GM21360 (cell line): ENCODE data around the gene WWOX.

Experiments
- ATAC-seq: cut with Tn5 transposase; IDR thresholded peaks from one replicate; pipeline ENCODE4 v1.9.1; 2021; ENCODE audit warnings: mild to moderate bottlenecking, moderate library complexity; ENCODE audit not compliant: unreplicated experiment

Gene WWOX

DNA sequence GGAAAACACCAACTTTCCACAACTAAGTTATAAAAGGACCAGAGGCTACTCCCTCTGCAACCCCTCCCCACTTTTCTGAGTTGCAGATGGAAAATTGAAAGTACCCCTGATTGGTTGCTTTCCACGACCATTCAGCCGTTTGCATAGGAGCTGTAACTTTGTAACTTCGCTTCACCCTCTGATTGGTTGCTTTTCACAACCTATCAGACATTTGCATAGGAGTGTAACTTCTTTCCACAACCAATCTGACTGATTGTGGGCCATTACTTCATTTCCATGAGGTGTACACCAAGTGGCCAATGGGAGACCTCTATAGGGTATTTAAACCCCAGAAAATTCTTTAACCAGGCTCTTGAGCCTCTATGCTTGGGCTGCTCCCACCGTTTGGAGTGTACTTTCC is 644.1 kb downstream of the WWOX start:
- no peak for ATAC-seq

DNA sequence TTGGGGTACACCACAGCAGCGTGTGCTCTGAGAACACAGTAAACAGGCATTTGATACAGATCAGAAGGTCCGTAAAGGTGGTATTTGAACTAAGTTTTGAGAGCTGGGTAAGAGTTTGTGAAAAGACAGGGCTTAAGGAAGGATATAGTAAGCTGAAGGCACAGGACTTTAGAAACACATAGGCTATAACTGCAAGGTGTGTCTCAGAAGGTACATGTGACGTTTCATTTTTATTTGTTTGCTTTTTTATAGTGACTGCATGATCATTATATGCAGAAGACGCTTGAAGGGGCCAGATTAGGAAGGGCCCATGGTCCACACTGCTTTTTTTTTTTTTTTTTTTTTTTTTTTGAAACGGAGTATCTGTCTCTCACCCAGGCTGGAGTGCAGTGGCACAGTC is 644.6 kb downstream of the WWOX start:
- no peak for ATAC-seq

DNA sequence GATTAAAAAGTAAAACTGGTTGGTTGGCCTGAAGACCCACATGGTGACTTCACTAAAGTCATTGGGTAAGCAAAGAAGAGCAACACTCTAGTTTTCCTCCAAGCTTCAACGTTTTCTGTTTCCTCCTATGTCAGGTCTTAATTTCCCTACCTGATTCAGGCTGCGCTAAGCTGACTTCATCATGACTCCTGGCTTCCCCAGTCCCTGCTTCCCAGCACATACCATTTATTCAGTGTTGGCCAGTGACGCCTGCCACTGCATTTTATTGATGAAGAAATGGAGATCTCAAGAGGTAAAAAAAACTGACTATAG is 645.3 kb downstream of the WWOX start:
- no peak for ATAC-seq

DNA sequence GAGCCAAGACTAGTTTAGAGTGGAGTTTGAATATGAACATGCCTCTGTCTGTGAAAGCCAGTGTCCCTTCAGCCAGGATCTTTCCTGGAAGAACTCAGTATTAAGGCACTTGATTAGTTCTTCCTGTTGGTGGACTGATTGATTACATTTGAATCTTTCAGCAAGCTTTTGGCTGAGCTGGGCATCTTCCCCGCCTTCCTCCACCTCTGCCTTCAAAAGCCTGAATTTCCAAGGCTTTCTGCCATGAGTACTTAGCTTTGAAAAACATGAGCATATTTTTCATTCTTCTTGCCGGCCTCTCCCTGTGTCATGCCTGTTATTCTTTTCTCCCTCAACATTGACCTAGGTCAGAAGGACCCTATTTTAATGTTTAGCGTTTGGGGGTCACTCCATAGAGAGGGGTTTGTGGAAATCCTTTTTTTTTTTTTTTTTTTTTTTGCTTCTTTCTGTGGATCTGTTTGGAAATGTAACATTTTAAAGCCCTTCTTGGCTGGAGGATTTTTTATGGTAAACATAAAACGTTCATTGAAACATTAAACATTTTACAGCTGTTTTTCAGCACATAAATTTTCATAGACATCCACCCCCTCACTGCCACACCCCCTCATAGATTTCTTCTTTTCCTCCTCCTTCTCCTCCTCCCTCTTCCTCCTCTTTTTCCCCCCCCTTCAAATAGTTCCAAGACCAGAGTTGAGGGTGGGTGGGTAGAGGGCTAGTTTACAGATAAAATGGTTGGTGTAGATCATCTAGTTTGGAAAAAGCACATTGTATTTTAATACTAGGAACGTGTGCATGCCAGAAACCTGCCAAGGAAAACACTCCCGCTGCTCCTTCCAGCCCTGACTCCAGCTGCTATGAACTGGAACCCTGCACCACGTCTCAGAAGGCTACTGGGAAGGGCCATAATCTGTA is 645.9 kb downstream of the WWOX start:
- ATAC-seq: no peak

GRCh38 chr16:78746718-78747117 is 647.3 kb downstream of the WWOX start:
- ATAC-seq: no peak

DNA sequence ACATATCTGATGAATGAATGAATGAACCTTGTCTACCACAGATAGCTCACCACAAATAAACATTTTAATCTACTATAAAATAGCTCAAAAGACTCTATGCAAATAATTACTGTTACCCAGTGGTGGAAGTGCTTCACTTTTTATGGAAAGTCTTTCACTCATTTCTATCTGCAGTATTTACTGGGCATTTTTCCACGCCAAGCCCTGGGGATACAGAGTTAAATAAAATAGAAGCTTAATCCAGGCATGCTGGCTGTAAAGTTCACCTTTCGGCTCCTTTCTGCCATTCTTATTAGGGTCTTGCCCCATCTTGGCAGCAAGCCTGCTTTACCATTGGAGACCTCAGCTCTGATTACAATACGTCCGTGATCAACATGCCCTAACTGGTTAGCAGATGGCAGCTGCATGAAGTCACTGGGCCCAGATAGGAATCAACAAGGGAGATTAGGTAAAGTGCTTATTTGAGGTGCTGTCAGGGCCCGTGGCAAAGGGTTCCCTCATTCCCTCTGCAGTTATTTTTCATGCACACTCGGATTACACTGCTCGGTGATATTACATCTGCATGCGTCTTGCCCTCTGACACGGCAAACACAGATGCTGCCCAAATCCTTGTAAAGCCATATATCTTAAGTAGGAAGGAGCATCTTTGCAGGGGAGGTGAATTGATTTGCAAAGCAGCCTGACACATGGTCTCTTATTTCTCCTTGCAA is 648.9 kb downstream of the WWOX start:
- ATAC-seq: no peak

- ATAC-seq: peak; percentile 66
Measured at GRCh38 chr16:78749745-78750268, 650.4 kb downstream of the WWOX start.

- ATAC-seq: no peak
Measured at GRCh38 chr16:78750611-78751010, 651.2 kb downstream of the WWOX start.

GRCh38 chr16:78751601-78752000 is 652.1 kb downstream of the WWOX start:
- no peak for ATAC-seq

DNA sequence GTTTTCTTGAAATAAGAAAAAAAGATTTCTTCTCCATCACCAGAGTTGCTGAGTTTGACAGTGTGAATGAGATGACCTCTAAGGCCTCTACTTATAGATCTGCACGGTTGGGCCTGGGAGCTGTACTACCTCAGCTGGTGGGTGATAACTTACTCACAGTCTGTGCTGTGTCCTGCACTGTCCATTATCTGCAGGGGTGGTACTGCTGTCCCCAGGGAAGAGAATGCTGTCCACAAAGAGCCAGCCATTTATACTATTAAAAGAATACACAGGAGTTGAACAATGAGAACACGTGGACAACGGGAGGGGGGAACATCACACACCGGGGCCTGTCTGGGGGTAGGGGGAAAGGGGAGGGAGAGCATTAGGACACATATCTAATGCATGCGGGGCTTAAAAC is 655.3 kb downstream of the WWOX start:
- ATAC-seq: no peak

DNA sequence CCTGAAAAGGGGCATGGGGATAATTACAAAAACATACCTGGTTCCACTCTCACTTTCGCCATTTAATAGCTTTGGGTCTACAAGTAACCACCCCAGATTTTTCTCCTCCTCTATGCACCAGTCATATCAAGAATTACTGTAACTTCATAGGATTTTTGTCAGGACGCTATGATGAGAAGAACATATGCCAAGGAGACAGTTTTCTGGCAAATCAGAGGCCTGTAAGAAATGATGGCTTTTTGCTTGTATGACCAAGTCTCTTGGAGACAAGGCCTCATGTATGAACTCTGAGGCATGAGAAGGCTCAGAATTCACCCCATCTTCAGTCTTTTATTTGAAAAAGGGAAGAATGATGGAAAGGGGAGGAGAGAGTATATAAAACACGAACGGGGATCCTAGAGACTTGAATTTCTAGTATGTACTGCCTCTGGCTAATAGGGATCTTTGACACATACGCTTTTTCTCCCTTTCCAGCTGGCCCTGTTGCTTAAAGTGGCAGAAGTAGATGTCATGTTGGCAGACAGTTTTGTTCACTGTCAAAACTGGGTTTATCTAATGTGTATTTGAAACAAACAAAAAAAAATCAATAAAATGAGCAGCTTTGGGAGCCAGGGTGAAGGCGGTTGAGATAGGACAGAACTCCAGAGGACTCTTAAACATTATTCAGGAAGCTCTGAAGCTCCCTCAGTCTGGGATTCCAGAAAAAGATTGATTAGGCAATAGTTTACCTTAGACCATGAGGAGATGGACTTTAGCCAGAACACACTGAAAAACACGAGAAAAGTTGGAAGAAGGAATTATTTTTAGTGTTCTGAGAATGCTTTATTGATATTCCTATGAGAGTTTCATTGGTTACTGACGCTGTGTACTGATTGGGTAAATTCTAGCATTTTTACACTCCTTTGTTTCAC is 656.6 kb downstream of the WWOX start:
- no peak for ATAC-seq

DNA sequence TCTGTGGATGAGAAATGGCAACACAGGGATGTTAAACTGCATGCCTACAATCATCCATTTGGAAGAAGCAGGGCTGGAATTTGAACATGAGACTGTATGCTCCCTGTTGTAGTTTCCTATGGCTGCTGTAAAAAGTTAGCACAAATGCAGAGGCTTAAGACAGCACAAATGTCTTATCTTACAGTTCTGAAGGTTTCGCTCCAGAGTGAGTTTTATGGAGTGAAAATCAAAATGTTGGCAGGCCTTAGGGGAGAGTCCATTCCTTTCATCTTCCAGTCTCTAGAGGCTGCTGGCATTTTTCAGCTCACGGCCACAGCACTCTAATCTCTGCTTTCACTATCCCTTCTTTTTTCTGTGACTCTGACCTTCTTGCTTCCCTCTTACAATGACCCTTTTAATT is 660.1 kb downstream of the WWOX start:
- no peak for ATAC-seq

DNA sequence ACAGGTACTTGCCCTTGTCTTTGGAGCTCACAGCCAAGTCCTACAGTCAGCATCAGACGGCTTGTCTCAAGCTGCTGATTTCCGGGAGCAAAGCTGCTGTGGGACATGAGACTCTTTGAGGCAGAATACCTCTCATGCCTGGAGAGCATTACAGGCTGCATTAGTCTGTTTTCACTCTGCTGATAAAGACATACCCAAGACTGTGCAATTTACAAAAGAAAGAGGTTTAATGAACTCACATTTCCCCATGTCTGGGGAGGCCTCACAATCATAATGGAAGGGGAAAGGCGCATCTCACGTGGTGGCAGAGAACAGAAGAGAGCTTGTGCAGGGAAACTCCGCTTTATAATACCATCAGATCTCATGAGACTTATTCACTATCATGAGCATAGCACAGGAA is 661.2 kb downstream of the WWOX start:
- ATAC-seq: no peak

DNA sequence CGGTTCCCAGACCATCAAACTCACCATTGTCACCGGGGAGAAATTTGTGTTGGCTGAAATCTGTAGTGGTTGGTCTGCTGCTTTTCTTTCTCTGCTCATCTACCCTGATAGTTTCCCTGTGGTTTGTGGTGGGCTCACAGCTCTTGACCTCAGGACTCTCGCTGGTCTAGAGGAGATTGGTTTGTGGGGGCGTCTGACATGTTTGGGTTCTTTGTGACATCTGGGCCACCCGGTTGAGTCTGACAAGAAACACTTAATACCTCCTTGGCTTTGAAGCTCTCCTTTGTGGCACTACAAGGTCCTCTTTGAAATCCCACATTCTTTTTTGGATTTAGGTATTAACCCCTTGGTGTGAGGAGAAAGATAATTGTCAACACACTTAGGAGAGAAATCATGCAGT is 662.0 kb downstream of the WWOX start:
- peak; percentile 79 for ATAC-seq

DNA sequence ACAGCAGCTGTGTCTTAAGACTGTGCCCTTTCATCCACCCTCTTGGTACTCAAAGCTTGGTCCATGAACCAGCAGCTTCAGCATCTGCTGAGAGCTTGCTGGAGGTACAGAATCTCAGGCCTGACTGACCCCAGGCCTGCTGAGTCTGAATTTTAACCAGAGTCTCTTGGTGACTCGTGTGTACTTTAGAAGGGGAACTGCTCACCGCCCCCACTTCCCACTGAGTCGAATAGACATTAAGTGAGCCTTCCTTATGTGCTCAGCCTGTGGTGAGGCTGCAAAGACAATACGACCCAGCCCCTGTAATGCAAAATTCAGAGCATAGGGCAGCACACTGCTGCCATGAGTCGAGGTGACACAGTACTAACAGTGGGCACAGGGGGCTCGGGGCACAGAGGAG is 662.8 kb downstream of the WWOX start:
- peak; percentile 47 for ATAC-seq

DNA sequence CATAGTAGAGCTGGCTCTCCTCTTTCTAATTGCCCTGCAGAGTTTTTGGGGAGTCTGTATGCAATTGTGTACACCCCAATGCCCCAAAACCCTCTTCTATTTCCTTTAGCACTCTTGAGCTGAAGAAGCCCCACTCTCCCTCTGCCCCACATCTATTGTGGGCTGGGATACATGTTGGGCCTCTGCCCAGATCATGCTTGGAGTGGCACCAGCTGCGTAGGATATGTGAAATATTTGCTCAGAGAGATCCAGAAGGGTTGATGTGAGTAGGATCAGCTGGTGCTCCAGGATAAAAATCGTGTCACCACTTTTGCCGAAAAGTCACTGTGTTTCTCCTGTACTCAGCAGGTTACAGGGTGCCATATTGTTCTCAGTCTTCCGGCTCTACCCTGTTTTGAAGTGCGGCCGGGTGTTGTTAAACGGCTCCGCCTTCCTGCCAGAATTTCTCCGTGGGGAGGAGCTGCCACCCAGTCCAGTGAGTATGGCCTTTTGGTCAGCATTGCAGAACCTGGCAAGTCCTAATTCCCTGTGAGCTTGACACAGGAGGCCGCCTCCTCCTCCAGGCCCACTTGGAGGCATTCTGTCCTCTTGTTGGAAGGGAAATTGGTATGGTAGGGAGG is 664.5 kb downstream of the WWOX start:
- ATAC-seq: no peak

DNA sequence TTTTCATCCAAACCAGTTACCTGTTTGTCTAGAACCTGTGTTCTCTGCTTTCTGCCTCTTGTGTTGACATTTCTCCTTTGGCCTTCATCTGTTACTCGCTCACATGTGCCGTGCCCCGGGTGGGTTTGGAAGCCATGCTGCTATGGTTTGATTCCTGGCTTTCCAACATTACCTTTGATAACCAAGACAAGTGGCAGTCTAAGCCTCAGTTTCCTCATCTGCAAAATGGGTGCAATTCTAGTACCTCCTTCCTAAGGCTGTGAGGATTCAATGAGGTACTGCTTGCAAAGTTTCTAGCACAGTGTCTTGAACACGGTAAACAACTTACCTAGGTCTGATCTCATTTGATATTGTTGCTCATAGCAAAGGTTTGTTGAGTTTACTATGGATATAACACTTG is 665.0 kb downstream of the WWOX start:
- ATAC-seq: no peak

GRCh38 chr16:78768226-78768625 is 668.8 kb downstream of the WWOX start:
- no peak for ATAC-seq

GRCh38 chr16:78768718-78769117 is 669.3 kb downstream of the WWOX start:
- ATAC-seq: no peak

GRCh38 chr16:78770353-78771091 is 671.1 kb downstream of the WWOX start:
- ATAC-seq: peak; percentile 85
